Fibroblast of peridontal ligament (primary cell): Measurements from ENCODE around the gene TMEM238.

Experiments
- DNase-seq: peaks from one replicate; pipeline ENCODE4 v3.0.0-alpha.2; 2010; ENCODE audit errors: extremely low read depth

Gene TMEM238

GRCh38 chr19:55377356-55378131 lies 6.5 kb downstream of the TMEM238 start:
- DNase-seq = no peak

GRCh38 chr19:55376241-55376933 lies 7.7 kb downstream of the TMEM238 start, which contains the start of gene TMEM190:
TSS of gene TMEM190 (plus strand) at chr19:55376826. CDS start at chr19:55376854, 28 bp downstream.
- DNase-seq = no peak

- DNase-seq = no peak
Measured at GRCh38 chr19:55373993-55374757, 9.9 kb downstream of the TMEM238 start.

- no peak for DNase-seq
Measured at GRCh38 chr19:55373306-55373992, 10.6 kb downstream of the TMEM238 start.

GRCh38 chr19:55372316-55373081 lies 11.6 kb downstream of the TMEM238 start:
- no peak for DNase-seq

- peak; percentile 25 for DNase-seq
Measured at GRCh38 chr19:55370305-55370988, 13.6 kb downstream of the TMEM238 start, which contains the start of gene IL11. TSS of gene IL11 (minus strand) at chr19:55370463. CDS start at chr19:55370310, 153 bp downstream.

GRCh38 chr19:55369653-55370304 lies 14.3 kb downstream of the TMEM238 start:
- DNase-seq = peak; percentile 53

- DNase-seq = no peak
Measured at GRCh38 chr19:55368701-55369563, 15.2 kb downstream of the TMEM238 start.

- no peak for DNase-seq
Measured at GRCh38 chr19:55368106-55368505, 16.0 kb downstream of the TMEM238 start.

GRCh38 chr19:55366790-55367189 lies 17.3 kb downstream of the TMEM238 start:
- DNase-seq = no peak

- DNase-seq = no peak
Measured at GRCh38 chr19:55365964-55366363, 18.1 kb downstream of the TMEM238 start.

GRCh38 chr19:55365245-55365644 lies 18.8 kb downstream of the TMEM238 start:
- no peak for DNase-seq

- no peak for DNase-seq
Measured at GRCh38 chr19:55362990-55363716, 20.9 kb downstream of the TMEM238 start, which contains the start of gene GARIN5B. TSS of gene GARIN5B (minus strand) at chr19:55363260. CDS start at chr19:55363066, 194 bp downstream.

GRCh38 chr19:55362174-55362989 lies 21.7 kb downstream of the TMEM238 start:
- DNase-seq = no peak

GRCh38 chr19:55360902-55361301 lies 23.2 kb downstream of the TMEM238 start:
- DNase-seq = no peak

- DNase-seq = no peak
Measured at GRCh38 chr19:55358943-55359908, 24.9 kb downstream of the TMEM238 start.
